T-helper 2 cell (primary cell): ENCODE data around the gene CCNI2.

Source experiments
- DNase-seq, 5 experiments: peaks; one replicate each; pipeline versions ENCODE4 v3.0.0 to v3.0.0-alpha.2; 2012 to 2022

CCNI2 gene

GRCh38 chr5:132750471-132751230 lies 3.4 kb downstream of the CCNI2 start:
- DNase-seq, result no peak

GRCh38 chr5:132751444-132751843 lies 4.2 kb downstream of the CCNI2 start:
- DNase-seq, result peak in 2 of 5 experiments; percentile 29 to 76

- no peak for DNase-seq
Measured at GRCh38 chr5:132751971-132752580, 4.8 kb downstream of the CCNI2 start.

GRCh38 chr5:132752581-132753125 lies 5.4 kb downstream of the CCNI2 start:
- no peak for DNase-seq

- peak in 1 of 5 experiments; percentile 34 for DNase-seq
Measured at GRCh38 chr5:132753135-132753987, 6.1 kb downstream of the CCNI2 start.

GRCh38 chr5:132754111-132754510 lies 6.9 kb downstream of the CCNI2 start:
- DNase-seq, result no peak

GRCh38 chr5:132754947-132755346 lies 7.7 kb downstream of the CCNI2 start:
- no peak for DNase-seq

- DNase-seq, result no peak
Measured at GRCh38 chr5:132756542-132756941, 9.3 kb downstream of the CCNI2 start.

- no peak for DNase-seq
Measured at GRCh38 chr5:132758451-132758850, 11.2 kb downstream of the CCNI2 start.

- DNase-seq, result no peak
Measured at GRCh38 chr5:132759114-132760048, 12.2 kb downstream of the CCNI2 start.

GRCh38 chr5:132760049-132760420 lies 12.8 kb downstream of the CCNI2 start:
- no peak for DNase-seq

- no peak for DNase-seq
Measured at GRCh38 chr5:132760601-132761317, 13.5 kb downstream of the CCNI2 start.

- DNase-seq, result no peak
Measured at GRCh38 chr5:132761321-132762240, 14.4 kb downstream of the CCNI2 start.

- DNase-seq, result no peak
Measured at GRCh38 chr5:132762246-132763000, 15.2 kb downstream of the CCNI2 start.

- no peak for DNase-seq
Measured at GRCh38 chr5:132763181-132764036, 16.2 kb downstream of the CCNI2 start.

GRCh38 chr5:132764051-132764450 lies 16.8 kb downstream of the CCNI2 start:
- DNase-seq, result no peak

- no peak for DNase-seq
Measured at GRCh38 chr5:132764671-132765238, 17.5 kb downstream of the CCNI2 start.
